Neural progenitor cell (in vitro differentiated cells): ENCODE data around the gene TPP1. TPM values are rescaled to one million over a fixed set of nuclear protein-coding genes. Genes with fewer than 3 reads are reported as not detected.

Experiments
- DNase-seq: peaks from one replicate; pipeline ENCODE4 v3.0.0-alpha.2; 2016; ENCODE audit warnings: low spot score
- H2AFZ ChIP-seq: fragments of 200-600 bp; sonication (generic); replicated peaks from 2 replicates; pipeline ENCODE4 v1.6.1; 2016; ENCODE audit warnings: antibody characterized with exemption
- H3F3A ChIP-seq: fragments of 200-600 bp; sonication (generic); 2 replicates; pipeline ENCODE4 v1.6.1; 2016; ENCODE audit warnings: antibody characterized with exemption, low read depth
- H3K27ac ChIP-seq: fragments of 200-600 bp; sonication (generic); 2 replicates; pipeline ENCODE4 v1.5.1; 2016; ENCODE audit warnings: mild to moderate bottlenecking
- H3K27me3 ChIP-seq: fragments of 200-600 bp; sonication (generic); 2 replicates; pipeline ENCODE4 v1.6.1; 2016; ENCODE audit warnings: mild to moderate bottlenecking, moderate library complexity
- H3K36me3 ChIP-seq: fragments of 200-600 bp; sonication (generic); 2 replicates; pipeline ENCODE4 v1.5.1; 2016
- H3K4me1 ChIP-seq: fragments of 200-600 bp; sonication (generic); 2 replicates; pipeline ENCODE4 v1.6.1; 2016; ENCODE audit warnings: mixed run types
- H3K4me2 ChIP-seq: fragments of 200-600 bp; sonication (generic); 2 replicates; pipeline ENCODE4 v1.6.1; 2016
- H3K4me3 ChIP-seq: fragments of 200-600 bp; sonication (generic); 2 replicates; pipeline ENCODE4 v1.5.1; 2016
- H3K79me2 ChIP-seq: fragments of 200-600 bp; sonication (generic); 2 replicates; pipeline ENCODE4 v1.6.1; 2016; ENCODE audit warnings: low read depth
- H3K9ac ChIP-seq: fragments of 200-600 bp; sonication (generic); 2 replicates; pipeline ENCODE4 v1.6.1; 2016
- H3K9me3 ChIP-seq: fragments of 200-600 bp; sonication (generic); 2 replicates; pipeline ENCODE4 v1.5.1; 2016; ENCODE audit warnings: low read depth
- H4K20me1 ChIP-seq: fragments of 200-600 bp; sonication (generic); 2 replicates; pipeline ENCODE4 v1.6.1; 2016; ENCODE audit warnings: low read depth
- H3K27ac Mint-ChIP-seq: 3 replicates; pipeline ENCODE4 v1.8.0; 2021; ENCODE audit warnings: mixed read lengths
- H3K27me3 Mint-ChIP-seq: 2 replicates; pipeline ENCODE4 v1.8.0; 2022; ENCODE audit warnings: low read depth, mild to moderate bottlenecking, inconsistent platforms, moderate library complexity, mixed read lengths; ENCODE audit not compliant: insufficient read depth
- H3K36me3 Mint-ChIP-seq: 3 replicates; pipeline ENCODE4 v1.8.0; 2021; ENCODE audit warnings: mixed read lengths
- H3K4me1 Mint-ChIP-seq: 3 replicates; pipeline ENCODE4 v1.8.0; 2021; ENCODE audit warnings: mixed read lengths
- H3K4me3 Mint-ChIP-seq: 3 replicates; pipeline ENCODE4 v1.8.0; 2021; ENCODE audit warnings: mild to moderate bottlenecking, moderate library complexity, mixed read lengths
- H3K9me3 Mint-ChIP-seq: 3 replicates; pipeline ENCODE4 v1.8.0; 2020; ENCODE audit warnings: mixed read lengths
- CTCF ChIP-seq: fragments of 200-600 bp; sonication (generic); IDR thresholded peaks from 2 replicates; pipeline ENCODE4 v1.5.1; 2017; ENCODE audit warnings: antibody characterized with exemption, mild to moderate bottlenecking
- EZH2 ChIP-seq: fragments of 200-600 bp; sonication (generic); IDR thresholded peaks from 2 replicates; pipeline ENCODE4 v1.6.1; 2017; ENCODE audit warnings: antibody characterized with exemption, mild to moderate bottlenecking, moderate library complexity
- EZH2phosphoT487 ChIP-seq: fragments of 200-600 bp; sonication (generic); IDR thresholded peaks from 2 replicates; pipeline ENCODE4 v1.6.1; 2017; ENCODE audit warnings: antibody characterized with exemption
- total RNA-seq: library from RNA; depleted of rRNA; stranded (reverse); fragments of >200 nt; gene quantifications from 2 replicates; pipeline ENCODE4 v1.2.3, GENCODE V29; 2015; ENCODE audit warnings: low replicate concordance

TPP1 gene
- total RNA-seq, 1 donor from 2014 or later = 9.9 TPM

- Mint-ChIP-seq H3K27ac (peak overlapping the region; percentile 55), H3K36me3 (no peaks in the 10 kb centered on the region), H3K9me3 (no peaks in the 10 kb centered on the region), H3K4me3 (peak overlapping the region; percentile 87), H3K4me1 (peaks cover 11% of the 10 kb centered on the region), H3K27me3 (peaks cover 5% of the 10 kb centered on the region)
- H3K4me3 ChIP-seq = peak overlapping the region; percentile 64
- no peaks in the 10 kb centered on the region for H3K79me2 ChIP-seq
- no peak overlapping the region for H3K9ac ChIP-seq
- H3F3A ChIP-seq = peaks cover 7% of the 10 kb centered on the region
- no peaks in the 10 kb centered on the region for H4K20me1 ChIP-seq
- DNase-seq = no peak
- peak overlapping the region; percentile 97 for H2AFZ ChIP-seq
- peaks cover 69% of the 10 kb centered on the region for H3K27me3 ChIP-seq
- no peaks in the 10 kb centered on the region for H3K36me3 ChIP-seq
- TF ChIP-seq EZH2 (peak; percentile 54), CTCF (no peak), EZH2phosphoT487 (no peak)
- no peaks in the 10 kb centered on the region for H3K9me3 ChIP-seq
- H3K4me1 ChIP-seq = peaks cover 3% of the 10 kb centered on the region
- peak overlapping the region; percentile 90 for H3K4me2 ChIP-seq
- H3K27ac ChIP-seq = no peak overlapping the region
Measured at GRCh38 chr11:6656584-6656915, 37.3 kb upstream of the TPP1 start.

- Mint-ChIP-seq H3K27ac (peak within 1 kb of the TSS; percentile 55), H3K9me3 (no peaks in the 10 kb centered on the region)
Measured at GRCh38 chr11:6655790-6656583, 36.8 kb upstream of the TPP1 start, which contains the start of gene DCHS1. Gene DCHS1, minus strand, starts transcription at chr11:6655809. Its CDS starts 14,196 bp downstream, at chr11:6641613.

GRCh38 chr11:6655020-6655789, 36.0 kb upstream of the TPP1 start:
- no peaks in the 10 kb centered on the region for H3K36me3 Mint-ChIP-seq
- TF ChIP-seq EZH2 = no peak
- TF ChIP-seq CTCF = no peak
- Histone ChIP-seq H4K20me1 (no peaks in the 10 kb centered on the region), H3K9ac (no peak overlapping the region), H3K79me2 (no peaks in the 10 kb centered on the region), H3K27ac (no peak overlapping the region), H3K9me3 (no peaks in the 10 kb centered on the region), H2AFZ (no peak overlapping the region), H3F3A (peaks cover 7% of the 10 kb centered on the region), H3K4me3 (peak overlapping the region; percentile 64), H3K36me3 (no peaks in the 10 kb centered on the region), H3K27me3 (peaks cover 77% of the 10 kb centered on the region), H3K4me2 (peak overlapping the region; percentile 76), H3K4me1 (peaks cover 3% of the 10 kb centered on the region)
- peaks cover 11% of the 10 kb centered on the region for H3K4me1 Mint-ChIP-seq
- peaks cover 5% of the 10 kb centered on the region for H3K27me3 Mint-ChIP-seq
- H3K9me3 Mint-ChIP-seq = no peaks in the 10 kb centered on the region
- DNase-seq = peak; percentile 67
- no peak overlapping the region for H3K4me3 Mint-ChIP-seq
- no peak overlapping the region for H3K27ac Mint-ChIP-seq

More at GRCh38 chr11:6655790-6656583, 36.8 kb upstream of the TPP1 start, which contains the start of gene DCHS1:
- Histone ChIP-seq H3K27ac (no peak within 1 kb of the TSS), H3K9me3 (no peaks in the 10 kb centered on the region), H3K9ac (no peak within 1 kb of the TSS), H3K4me2 (peak within 1 kb of the TSS; percentile 90), H3K36me3 (no peaks in the 10 kb centered on the region), H3K4me1 (peaks cover 3% of the 10 kb centered on the region), H4K20me1 (no peaks in the 10 kb centered on the region), H3K79me2 (no peaks in the 10 kb centered on the region), H3F3A (peaks cover 7% of the 10 kb centered on the region), H2AFZ (peak within 1 kb of the TSS; percentile 97), H3K27me3 (peaks cover 75% of the 10 kb centered on the region), H3K4me3 (peak within 1 kb of the TSS; percentile 64)
- peak; percentile 75 for DNase-seq
- H3K4me1 Mint-ChIP-seq = peaks cover 11% of the 10 kb centered on the region
- H3K36me3 Mint-ChIP-seq = no peaks in the 10 kb centered on the region
- TF ChIP-seq EZH2phosphoT487 (no peak), CTCF (no peak), EZH2 (no peak)
- peak within 1 kb of the TSS; percentile 87 for H3K4me3 Mint-ChIP-seq
- peaks cover 5% of the 10 kb centered on the region for H3K27me3 Mint-ChIP-seq
